Right forelimb (tissue), 1 donor: ENCODE results near the gene SFRP2.

Source experiments
- DNase-seq: peaks from one replicate; pipeline ENCODE4 v3.0.0-alpha.2; 2018

Gene SFRP2

DNA sequence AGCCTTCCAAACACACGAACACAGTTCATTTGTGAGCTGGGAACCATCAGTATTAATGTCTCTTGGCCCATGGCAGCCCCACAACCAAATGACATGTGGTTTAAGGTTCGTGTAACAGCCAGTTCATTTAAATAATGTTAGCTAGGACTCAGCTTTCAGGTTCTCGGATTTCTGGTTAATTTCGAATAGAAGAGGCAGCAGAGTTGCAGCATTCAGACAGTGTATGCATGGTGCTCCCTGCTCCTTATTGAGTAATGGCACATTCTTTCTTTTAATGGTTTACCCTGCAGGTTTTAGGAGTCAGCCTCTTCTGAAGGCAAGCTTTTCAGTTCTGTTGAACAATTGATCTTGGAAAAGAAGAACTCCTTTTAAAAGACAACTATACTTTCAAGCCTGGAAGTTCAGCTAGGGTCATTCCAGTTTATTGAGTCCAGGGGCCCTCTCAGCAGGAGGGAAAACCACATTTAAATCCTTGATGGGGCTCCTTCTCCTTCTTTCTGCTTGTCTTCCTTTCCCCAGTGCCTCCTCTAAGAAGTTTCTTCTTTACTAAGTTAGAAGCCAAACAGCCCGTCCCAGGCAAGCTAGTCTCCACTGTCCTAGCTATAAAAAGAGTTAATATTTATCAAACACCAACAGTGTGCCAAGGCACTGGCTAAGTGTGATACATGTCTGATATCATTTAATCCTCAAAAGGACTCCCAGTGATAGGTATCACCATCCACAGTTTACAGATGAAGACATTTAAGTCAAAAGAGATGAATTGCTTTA is 24.1 kb downstream of the SFRP2 start:
- no peak for DNase-seq

DNA sequence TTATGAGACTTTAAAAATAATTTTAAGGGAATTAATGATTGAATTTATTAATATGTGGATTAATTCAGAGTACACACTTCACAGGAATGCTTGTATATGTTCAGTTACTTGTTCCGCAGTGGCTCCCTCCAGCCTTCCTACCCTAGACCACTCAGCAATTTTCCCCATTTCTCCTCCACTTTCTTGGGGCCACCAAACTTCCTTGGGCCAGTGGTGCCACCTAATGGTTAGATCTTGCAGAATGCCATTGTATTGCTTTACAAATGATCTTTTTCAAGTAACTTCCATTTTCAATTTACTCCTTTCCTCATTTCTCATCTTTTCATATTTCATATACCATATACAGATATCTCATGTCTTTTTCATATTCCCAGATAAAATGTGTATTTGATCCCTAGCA is 25.5 kb downstream of the SFRP2 start:
- DNase-seq, result no peak

DNA sequence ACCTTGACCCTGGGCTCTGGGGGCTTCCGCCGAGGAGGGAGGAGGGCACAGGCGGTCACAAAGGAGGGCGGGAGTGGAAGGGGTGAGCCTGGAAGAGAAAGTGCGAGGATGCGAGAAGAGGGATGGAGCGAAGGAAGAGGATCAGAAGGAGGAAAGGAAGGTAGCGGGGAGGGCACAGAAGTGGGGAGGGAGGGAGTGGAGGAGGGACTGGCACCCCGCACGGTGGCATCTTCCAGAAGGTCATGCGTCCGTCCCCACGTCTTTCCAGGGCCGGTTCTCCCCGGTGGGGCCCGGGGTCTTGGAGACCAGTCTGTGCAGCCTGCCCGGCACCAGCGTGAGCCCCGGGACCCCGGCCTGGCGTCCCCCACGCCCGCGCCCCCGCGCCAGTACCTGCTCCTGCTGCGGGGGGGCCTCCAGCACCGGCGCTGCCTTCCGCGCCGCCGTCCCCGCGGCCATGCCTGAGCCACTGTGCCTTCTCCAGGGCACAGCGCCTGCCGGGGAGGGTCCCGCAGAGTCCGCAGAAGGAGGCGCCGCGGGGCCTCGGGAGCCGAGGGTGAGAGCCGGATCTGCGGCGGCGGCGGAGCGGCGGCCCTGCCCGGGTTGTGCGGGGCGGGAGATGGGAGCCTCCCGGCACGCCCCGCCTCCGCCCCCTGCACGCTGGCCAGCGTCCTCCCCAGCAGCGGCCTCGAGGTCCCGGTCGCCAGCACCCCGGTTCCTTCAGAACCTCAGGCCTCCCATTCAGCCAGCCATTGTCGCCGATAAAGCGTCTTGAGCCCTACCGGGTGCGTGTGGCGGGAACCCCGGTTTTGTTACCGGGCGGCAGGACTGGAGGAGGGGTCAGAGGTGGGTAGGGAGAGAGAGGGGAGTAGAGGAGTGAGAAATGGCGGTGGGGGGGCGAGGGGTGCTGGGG is 29.2 kb downstream of the SFRP2 start, which contains the start of gene RNF175:
RNF175 (minus strand) TSS at position 618 of the 910 bp plus-strand sequence; CDS start at position 456, 162 bp downstream.
- peak; percentile 57 for DNase-seq

DNA sequence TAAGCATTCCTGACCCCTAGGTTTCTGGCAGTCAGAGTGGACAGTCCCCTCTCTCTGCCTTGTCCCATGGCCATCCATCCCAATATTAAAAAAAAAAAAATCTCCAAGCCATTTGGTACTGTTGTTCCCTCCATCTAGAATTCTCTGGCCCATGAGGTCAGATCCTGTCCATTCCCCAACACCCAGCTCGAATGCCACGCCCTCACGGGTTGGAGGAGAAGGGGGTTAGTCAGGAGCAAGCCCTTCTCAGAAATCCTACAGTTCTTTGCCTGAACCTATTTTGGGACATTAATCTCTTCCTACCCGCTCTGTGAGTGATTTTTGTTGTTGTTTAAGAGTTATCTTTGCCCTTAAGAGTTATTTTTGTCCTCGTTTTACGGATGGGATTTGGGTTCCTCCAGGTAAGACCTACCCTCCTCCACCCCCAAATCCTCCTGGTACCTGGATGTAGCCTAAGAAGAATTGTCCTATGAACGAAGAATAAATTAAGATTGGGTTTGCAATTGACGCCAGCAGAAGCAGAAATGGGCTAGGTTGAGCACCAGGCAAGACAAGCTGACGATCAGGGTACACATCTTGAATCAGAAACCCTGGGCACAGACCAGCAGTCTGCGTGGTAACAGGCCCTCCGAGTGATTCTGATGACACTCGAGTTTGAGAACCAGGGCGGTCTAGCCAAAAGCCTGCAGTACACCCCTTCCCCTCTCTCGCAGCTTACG is 30.0 kb downstream of the SFRP2 start:
- DNase-seq, result no peak

DNA sequence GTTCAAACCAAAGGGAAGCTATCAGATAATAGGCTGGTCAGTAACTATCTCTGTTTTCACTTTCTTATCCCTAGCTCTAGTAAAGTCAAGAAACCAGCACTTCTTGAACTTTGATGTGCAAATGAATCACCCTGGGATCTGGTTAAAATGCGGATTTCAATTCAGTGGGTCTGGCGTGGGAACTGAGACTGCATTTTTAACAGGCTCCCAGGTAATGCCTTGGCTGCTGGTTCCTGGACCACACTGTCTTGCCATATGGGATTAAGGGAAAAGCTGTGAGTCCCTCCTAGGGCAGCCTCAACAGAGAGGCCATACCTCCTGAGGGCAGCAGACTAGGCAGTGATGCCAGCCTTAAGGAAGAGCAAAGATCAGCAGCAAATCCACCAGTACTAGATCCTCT is 30.7 kb downstream of the SFRP2 start:
- DNase-seq, result no peak

DNA sequence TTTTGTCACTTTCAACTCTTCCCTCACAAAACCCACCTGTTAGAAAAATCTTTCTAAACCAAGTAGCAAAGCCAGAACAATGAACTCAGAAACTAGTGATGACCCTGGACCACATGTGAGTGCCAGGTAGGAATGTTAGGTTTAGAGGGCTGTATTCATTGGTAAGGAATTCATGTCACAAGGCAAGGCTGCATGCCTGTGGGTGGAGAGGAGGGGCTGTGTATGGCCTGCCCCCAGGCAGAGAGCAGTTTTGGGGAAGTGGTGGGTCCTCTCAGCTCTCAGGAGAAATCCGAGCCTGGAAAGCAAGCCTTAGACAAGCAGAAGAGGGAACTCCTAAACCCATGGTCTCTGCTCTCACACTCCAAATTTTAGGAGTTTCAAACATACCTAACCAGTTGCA is 31.5 kb downstream of the SFRP2 start:
- no peak for DNase-seq

DNA sequence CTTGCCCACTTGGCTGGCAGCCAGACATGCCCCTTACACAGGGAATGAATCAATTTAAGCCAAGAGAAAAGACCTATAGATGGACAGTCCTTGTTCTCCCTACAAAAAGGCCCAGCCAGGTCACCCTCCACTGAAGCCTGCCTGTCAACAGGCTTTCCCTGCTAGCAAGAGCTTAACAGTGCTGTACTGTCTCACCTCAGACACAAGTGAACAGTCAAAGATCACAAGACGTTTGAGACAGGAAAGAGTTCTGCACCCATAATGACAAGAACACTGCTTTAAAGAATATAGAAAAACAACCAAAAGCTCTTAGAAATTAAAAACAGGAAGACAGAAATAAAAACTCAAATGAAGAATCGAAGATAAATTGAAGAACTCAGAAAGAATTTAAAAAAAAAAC is 33.7 kb downstream of the SFRP2 start:
- no peak for DNase-seq

DNA sequence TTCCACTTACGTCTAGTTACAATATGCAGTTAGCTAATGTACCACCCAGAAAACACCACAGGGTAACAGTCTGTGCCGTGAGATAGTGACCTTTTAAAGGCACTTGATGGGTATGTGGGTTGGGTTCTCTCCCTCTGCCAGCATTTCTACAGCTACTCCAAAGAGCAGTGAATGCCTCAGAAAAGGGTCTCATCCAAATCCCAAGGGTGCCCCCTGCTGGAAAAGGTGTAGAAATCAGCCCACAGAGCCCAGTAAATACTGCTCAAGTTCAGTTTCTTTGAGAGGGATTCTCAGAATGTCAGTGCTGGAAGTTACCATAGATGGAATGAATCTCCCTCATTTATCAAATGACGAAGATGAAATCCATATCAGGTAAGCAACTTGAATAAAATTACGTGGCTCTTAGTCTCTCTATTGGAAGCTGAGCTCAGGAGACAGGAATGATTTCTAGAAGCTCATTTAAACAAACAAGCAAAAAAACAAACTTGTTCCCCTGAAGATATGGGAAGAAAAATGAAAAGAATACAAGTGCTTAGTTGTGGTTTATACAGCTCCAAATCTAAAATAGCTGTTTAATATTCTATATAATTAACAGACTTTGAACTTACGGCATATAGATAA is 38.6 kb downstream of the SFRP2 start:
- peak; percentile 79 for DNase-seq

DNA sequence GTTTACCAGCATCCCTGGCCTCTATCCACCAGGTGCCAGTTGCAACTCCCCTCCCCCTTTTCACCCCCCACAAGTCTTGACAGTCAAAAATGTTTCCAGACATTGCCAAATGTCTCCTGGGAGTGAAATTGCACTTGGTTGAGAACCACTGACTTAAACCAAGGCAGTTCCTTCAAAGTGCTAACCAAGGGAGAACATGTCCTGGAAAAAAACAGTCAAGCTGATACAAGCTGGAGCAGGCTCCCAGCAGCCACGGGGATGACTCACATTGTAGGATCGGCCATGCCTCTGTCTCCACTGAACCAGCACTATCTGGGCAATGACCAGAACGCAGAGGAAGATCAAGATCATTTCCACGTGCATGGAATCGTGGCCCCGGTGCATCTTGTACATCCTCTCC is 40.5 kb downstream of the SFRP2 start:
- no peak for DNase-seq

DNA sequence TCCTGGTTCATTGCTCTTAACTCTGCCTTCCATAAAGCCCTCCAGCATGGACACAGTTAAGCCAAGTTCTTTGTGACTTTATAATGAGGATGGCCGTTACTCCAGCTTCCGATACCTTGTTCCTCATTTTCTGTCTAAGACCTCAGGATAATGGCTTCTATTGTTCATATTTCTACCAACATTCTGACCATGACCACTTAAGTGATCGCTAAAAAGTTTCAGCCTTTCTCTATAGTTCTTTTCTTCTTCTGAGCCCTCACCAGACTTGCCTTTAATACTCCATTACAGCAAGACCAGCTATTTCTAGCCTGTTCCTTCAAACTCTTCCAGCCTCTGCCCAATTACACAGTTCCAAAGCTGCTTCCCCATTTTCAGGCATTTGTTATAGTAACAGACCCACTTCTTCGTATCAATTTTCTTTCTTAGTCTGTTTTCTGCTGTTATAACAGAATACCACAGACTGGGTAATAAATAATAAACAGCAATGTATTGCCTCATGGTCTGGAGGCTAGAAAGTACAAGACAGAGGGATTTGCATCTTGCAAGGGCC is 41.4 kb downstream of the SFRP2 start:
- DNase-seq, result no peak

DNA sequence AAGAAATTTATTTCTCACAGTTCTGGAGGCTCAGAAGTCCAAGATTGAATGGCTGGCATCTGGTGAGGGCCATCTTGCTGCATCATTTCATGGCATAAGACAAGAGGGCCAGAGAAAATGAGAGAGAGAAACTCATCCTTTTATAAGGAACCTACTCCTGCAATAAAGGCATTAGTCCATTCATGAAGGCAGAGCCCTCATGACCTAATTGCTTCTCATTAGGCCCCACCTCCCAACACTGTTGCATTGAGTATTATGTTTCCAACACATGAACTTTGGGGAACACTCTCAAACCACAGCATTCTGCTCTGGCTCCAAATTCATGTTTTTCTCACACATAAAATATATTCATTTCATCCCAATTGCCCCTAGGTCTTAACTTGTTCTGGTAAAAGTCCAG is 43.2 kb downstream of the SFRP2 start:
- no peak for DNase-seq

DNA sequence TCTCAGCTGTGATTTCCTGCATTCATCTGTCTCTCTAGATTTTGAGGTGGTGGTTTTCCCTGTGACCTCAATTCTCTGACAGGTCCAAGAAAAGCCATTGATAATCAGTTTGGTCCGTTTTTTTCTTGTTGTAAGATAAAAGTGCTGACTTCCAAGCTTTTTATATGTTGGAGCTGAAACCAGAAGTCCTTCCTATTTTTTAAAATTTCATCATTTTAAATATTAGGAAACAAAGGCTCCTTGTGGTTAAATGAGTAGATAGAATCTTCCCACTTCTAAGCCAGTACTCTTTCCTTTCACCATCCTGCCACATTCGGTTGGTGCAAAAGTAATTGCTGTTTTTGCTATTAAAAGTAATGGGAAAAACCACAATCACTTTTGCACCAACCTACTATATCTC is 47.3 kb downstream of the SFRP2 start:
- no peak for DNase-seq

DNA sequence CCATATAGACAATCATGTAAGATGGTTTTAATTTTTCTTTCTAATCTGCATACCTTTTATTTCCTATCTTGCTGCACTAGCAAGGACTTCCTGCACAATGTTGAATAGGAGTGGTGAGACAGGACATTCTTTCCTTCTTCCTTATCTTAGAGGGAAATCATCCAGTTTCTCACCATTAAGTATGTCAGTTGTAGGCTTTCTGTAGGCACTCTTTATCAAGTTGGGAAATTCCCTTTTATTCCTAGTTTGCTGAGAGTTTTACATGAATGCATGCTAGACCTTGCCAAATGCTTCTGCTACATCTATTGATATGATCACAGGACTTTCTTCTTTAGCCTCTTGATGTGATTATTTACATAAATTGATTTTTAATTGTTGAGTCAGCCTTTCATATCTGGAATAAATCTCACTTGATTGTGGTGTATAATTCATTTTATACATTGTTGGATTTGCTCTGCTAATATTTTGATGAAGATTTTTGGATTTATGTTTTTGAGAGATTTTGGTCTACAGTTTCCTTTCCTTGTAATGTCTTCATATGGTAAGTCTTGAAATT is 52.9 kb downstream of the SFRP2 start:
- DNase-seq, result no peak

DNA sequence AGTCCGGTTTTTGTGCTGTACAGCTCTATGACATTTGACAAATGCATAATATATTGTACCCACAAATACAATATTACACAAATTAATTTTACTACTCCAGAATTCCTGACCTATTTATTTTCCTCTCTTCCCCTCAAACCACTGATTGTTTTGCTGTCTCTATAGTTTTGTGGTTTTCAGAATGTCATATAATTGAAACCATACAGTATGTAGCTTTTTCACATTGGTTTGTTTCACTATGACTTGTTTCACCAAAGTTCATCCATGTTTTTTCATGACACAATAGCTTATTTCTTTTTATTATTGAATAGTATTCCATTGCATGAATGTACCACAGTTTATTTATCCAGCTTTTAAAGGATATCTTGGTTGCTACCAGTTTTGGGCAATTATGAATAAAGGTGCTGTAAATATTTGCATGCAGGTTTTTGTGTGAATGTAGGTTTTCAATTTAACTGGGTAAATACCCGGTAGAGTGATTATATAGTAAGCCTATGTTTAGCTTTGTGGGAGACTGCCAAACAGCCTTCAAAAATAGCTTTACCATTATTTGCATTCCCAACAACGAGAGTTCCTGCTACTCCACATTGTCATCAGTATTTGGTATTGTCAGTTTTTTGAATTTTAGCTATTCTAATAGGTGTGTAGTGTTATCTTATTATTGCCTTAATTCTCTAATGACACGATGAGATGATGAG is 55.0 kb downstream of the SFRP2 start:
- no peak for DNase-seq

DNA sequence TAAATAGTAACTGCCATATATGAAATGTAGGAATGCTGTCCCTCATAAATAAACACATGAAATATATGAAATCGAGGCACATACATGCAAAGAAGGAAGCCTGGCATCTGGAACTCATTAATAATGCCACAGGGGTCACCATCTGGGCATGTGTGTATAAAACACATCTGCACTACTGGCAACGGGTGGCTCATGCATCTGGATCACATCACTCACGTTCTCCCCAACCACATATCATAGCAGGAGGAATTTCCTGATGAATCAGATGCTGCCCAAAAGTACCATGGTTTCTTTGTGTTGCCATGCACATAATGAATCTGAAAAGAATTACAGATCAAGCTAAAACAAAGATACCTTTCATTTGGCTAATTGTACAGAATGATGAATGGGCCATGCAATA is 57.6 kb downstream of the SFRP2 start:
- DNase-seq, result no peak
